HG03378 (cell line): ENCODE results near the gene USH2A.
"Not testable (repeated sequence)": the region's sequence is repeated elsewhere in the genome, so short reads cannot be mapped to it uniquely, and the experiment has no call there.

Experiments
- ATAC-seq: cut with Tn5 transposase; IDR thresholded peaks from one replicate; pipeline ENCODE4 v1.9.1; 2021; ENCODE audit warnings: mild to moderate bottlenecking, moderate library complexity; ENCODE audit not compliant: unreplicated experiment

Gene USH2A

GRCh38 chr1:216416488-216416887, 6.8 kb downstream of the USH2A start:
- no peak for ATAC-seq

- ATAC-seq = no peak
Measured at GRCh38 chr1:216410026-216410425, 13.2 kb downstream of the USH2A start.

GRCh38 chr1:216390956-216391355, 32.3 kb downstream of the USH2A start:
- no peak for ATAC-seq

- no peak for ATAC-seq
Measured at GRCh38 chr1:216389774-216390173, 33.5 kb downstream of the USH2A start.

- no peak for ATAC-seq
Measured at GRCh38 chr1:216388558-216388957, 34.7 kb downstream of the USH2A start.

GRCh38 chr1:216387782-216388181, 35.5 kb downstream of the USH2A start:
- ATAC-seq = no peak

- ATAC-seq = no peak
Measured at GRCh38 chr1:216379441-216379840, 43.8 kb downstream of the USH2A start.

- no peak for ATAC-seq
Measured at GRCh38 chr1:216368249-216368648, 55.0 kb downstream of the USH2A start.

GRCh38 chr1:216366979-216367378, 56.3 kb downstream of the USH2A start:
- ATAC-seq = no peak

GRCh38 chr1:216356945-216357344, 66.3 kb downstream of the USH2A start:
- no peak for ATAC-seq

- ATAC-seq = no peak
Measured at GRCh38 chr1:216350186-216350585, 73.1 kb downstream of the USH2A start.

GRCh38 chr1:216346526-216346925, 76.7 kb downstream of the USH2A start:
- no peak for ATAC-seq

GRCh38 chr1:216340542-216340941, 82.7 kb downstream of the USH2A start:
- not testable (repeated sequence) for ATAC-seq

GRCh38 chr1:216332462-216332861, 90.8 kb downstream of the USH2A start:
- ATAC-seq = no peak

GRCh38 chr1:216332003-216332402, 91.2 kb downstream of the USH2A start:
- ATAC-seq = no peak

- no peak for ATAC-seq
Measured at GRCh38 chr1:216331211-216331610, 92.0 kb downstream of the USH2A start.

GRCh38 chr1:216330262-216330661, 93.0 kb downstream of the USH2A start:
- ATAC-seq = no peak

GRCh38 chr1:216325946-216326345, 97.3 kb downstream of the USH2A start:
- ATAC-seq = no peak

- no peak for ATAC-seq
Measured at GRCh38 chr1:216325336-216325735, 97.9 kb downstream of the USH2A start.

- ATAC-seq = no peak
Measured at GRCh38 chr1:216323344-216323743, 99.9 kb downstream of the USH2A start.

- no peak for ATAC-seq
Measured at GRCh38 chr1:216314379-216315095, 108.7 kb downstream of the USH2A start.

GRCh38 chr1:216310776-216311175, 112.5 kb downstream of the USH2A start:
- ATAC-seq = peak; percentile 44

- no peak for ATAC-seq
Measured at GRCh38 chr1:216306830-216307229, 116.4 kb downstream of the USH2A start.
